Cardiac muscle cell (in vitro differentiated cells and primary cell): ENCODE measurements around the gene PTPN7. TPM values are rescaled to one million over a fixed set of nuclear protein-coding genes. Genes with fewer than 3 reads are reported as not detected.

Experiments
- DNase-seq, 2 donors: peaks; one replicate each; pipeline versions ENCODE4 v3.0.0 to v3.0.0-alpha.2; 2010 to 2017; ENCODE audit warnings: low read depth in 1 of 2, low spot score in 1 of 2
- H3K27ac ChIP-seq: fragments of 200-600 bp; sonication (generic); 2 replicates; pipeline ENCODE4 v1.5.1; 2016
- H3K27me3 ChIP-seq: fragments of 200-600 bp; sonication (generic); 2 replicates; pipeline ENCODE4 v1.6.0; 2016; ENCODE audit warnings: control low read depth
- H3K36me3 ChIP-seq: fragments of 200-600 bp; sonication (generic); 2 replicates; pipeline ENCODE4 v1.5.1; 2016; ENCODE audit warnings: control low read depth
- H3K4me1 ChIP-seq: fragments of 200-600 bp; sonication (generic); 2 replicates; pipeline ENCODE4 v1.8.1; 2017; ENCODE audit warnings: low read depth, mild to moderate bottlenecking, mixed run types
- H3K4me3 ChIP-seq: fragments of 200-600 bp; sonication (generic); 2 replicates; pipeline ENCODE4 v1.5.1; 2016; ENCODE audit warnings: mild to moderate bottlenecking
- H3K9me3 ChIP-seq: fragments of 200-600 bp; sonication (generic); 2 replicates; pipeline ENCODE4 v1.5.1; 2017; ENCODE audit warnings: low read depth, mild to moderate bottlenecking, control low read depth
- polyA plus RNA-seq: library from polyadenylated mRNA; unstranded; fragments of >200 nt; fragmentation: Nextera tagmentation; extraction: Ambion mirVana; gene quantifications from 2 replicates; pipeline ENCODE4 v1.2.1, GENCODE V29; 2016
- total RNA-seq: library from RNA; depleted of rRNA; stranded (reverse); fragments of >200 nt; gene quantifications from 2 replicates; pipeline ENCODE4 v1.2.3, GENCODE V29; 2016
- TF ChIP-seq, protein P1 (sequence below): IDR thresholded peaks from 2 replicates; pipeline ENCODE4 v1.5.1; 2012; ENCODE audit warnings: low read depth, mild to moderate bottlenecking, low read length

Gene PTPN7
- total and polyA plus RNA-seq, 2 experiments from 2014 or later, result not detected

DNA sequence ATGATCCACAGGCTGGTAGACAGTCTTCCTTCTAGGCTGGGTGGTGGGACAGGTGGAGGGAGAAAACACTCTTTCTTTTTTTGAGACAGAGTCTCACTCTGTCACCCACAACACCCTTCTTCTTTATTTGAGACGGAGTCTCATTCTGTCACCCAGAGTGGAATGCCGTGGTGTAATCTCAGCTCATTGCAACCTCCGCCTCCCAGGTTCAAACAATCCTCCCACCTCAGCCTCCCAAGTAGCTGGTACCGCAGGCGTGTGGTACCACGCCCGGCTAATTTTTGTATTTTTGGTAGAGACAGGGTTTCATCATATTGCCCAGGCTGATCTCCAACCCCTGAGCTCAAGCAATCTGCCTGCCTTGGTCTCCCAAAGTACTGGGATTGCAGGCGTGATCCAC is 34.8 kb downstream of the PTPN7 start:
- no peak for DNase-seq
- no peaks in the 10 kb centered on the region for H3K36me3 ChIP-seq
- H3K9me3 ChIP-seq, result no peaks in the 10 kb centered on the region
- H3K4me1 ChIP-seq, result no peaks in the 10 kb centered on the region
- TF ChIP-seq, protein P1, sequence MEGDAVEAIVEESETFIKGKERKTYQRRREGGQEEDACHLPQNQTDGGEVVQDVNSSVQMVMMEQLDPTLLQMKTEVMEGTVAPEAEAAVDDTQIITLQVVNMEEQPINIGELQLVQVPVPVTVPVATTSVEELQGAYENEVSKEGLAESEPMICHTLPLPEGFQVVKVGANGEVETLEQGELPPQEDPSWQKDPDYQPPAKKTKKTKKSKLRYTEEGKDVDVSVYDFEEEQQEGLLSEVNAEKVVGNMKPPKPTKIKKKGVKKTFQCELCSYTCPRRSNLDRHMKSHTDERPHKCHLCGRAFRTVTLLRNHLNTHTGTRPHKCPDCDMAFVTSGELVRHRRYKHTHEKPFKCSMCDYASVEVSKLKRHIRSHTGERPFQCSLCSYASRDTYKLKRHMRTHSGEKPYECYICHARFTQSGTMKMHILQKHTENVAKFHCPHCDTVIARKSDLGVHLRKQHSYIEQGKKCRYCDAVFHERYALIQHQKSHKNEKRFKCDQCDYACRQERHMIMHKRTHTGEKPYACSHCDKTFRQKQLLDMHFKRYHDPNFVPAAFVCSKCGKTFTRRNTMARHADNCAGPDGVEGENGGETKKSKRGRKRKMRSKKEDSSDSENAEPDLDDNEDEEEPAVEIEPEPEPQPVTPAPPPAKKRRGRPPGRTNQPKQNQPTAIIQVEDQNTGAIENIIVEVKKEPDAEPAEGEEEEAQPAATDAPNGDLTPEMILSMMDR, result no peak
- H3K27me3 ChIP-seq, result no peaks in the 10 kb centered on the region
- H3K4me3 ChIP-seq, result no peak overlapping the region
- H3K27ac ChIP-seq, result no peak overlapping the region

DNA sequence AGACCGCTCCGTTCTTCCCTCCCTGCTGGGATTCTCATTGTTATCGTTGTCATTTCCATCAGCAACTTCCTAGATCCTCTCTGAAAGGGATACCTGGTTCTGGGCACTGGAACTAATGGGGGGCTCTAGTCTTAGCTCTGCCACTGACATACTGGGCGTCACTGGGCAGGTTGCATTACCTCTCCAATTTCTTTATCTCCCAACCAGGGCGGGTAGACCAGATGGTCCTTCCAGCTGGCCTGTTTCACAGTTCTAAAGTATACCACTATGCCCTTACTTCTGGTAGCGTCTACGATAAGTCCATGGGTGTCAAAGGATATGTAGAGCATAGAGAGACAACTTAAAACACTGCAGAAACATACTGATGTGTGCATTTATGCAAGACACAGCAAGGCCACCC is 36.3 kb downstream of the PTPN7 start:
- TF ChIP-seq, protein P1, result no peak
- H3K9me3 ChIP-seq, result no peaks in the 10 kb centered on the region
- no peaks in the 10 kb centered on the region for H3K27me3 ChIP-seq
- no peaks in the 10 kb centered on the region for H3K4me1 ChIP-seq
- DNase-seq, result no peak
- no peak overlapping the region for H3K4me3 ChIP-seq
- no peaks in the 10 kb centered on the region for H3K36me3 ChIP-seq
- H3K27ac ChIP-seq, result no peak overlapping the region

DNA sequence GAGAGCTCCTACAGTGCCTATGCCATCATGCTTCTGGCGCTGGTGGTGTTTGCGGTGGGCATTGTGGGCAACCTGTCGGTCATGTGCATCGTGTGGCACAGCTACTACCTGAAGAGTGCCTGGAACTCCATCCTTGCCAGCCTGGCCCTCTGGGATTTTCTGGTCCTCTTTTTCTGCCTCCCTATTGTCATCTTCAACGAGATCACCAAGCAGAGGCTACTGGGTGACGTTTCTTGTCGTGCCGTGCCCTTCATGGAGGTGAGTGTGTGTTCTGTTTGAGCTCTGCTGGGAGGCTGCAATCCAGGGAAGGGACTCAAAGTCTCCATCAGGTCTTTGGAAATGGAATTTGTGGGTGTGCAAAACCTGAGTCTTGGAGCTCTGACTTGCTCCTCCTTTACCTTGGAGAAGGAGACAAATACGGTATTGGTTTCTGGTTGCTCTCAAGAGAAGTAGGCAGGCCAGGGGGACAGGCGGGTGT is 37.0 kb downstream of the PTPN7 start:
- Histone ChIP-seq H3K9me3 (no peaks in the 10 kb centered on the region), H3K27ac (no peak overlapping the region), H3K4me3 (no peak overlapping the region), H3K36me3 (no peaks in the 10 kb centered on the region), H3K4me1 (no peaks in the 10 kb centered on the region), H3K27me3 (no peaks in the 10 kb centered on the region)
- TF ChIP-seq, protein P1, result no peak
- DNase-seq, result no peak

DNA sequence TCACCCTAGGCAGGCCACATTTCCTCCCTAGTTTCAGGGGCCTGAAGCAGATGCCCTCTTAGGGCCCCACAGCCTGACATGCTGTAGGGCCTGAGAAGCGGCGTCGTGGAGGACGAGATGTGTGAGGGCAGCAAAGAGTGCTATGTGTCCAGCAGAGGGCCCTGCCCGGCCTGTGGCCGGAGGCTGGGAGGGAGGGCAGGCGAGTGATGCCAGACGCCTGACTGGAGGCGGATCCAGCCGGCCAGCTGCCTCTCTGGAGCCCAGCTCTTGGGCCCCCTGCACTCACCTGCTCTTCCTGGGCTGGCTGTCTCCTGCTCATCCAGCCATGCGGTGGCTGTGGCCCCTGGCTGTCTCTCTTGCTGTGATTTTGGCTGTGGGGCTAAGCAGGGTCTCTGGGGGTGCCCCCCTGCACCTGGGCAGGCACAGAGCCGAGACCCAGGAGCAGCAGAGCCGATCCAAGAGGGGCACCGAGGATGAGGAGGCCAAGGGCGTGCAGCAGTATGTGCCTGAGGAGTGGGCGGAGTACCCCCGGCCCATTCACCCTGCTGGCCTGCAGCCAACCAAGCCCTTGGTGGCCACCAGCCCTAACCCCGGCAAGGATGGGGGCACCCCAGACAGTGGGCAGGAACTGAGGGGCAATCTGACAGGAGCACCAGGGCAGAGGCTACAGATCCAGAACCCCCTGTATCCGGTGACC is 37.6 kb downstream of the PTPN7 start, which contains the start of gene GPR37L1:
GPR37L1 (plus strand) TSS at position 279 of the 697 bp plus-strand sequence; CDS start at position 326, 47 bp downstream.
- Histone ChIP-seq H3K27ac (no peak within 1 kb of the TSS), H3K4me1 (no peaks in the 10 kb centered on the region), H3K9me3 (no peaks in the 10 kb centered on the region), H3K4me3 (no peak within 1 kb of the TSS), H3K27me3 (no peaks in the 10 kb centered on the region), H3K36me3 (no peaks in the 10 kb centered on the region)
- DNase-seq, result peak; percentile 68 to 90
- TF ChIP-seq, protein P1, result peak; percentile 64

DNA sequence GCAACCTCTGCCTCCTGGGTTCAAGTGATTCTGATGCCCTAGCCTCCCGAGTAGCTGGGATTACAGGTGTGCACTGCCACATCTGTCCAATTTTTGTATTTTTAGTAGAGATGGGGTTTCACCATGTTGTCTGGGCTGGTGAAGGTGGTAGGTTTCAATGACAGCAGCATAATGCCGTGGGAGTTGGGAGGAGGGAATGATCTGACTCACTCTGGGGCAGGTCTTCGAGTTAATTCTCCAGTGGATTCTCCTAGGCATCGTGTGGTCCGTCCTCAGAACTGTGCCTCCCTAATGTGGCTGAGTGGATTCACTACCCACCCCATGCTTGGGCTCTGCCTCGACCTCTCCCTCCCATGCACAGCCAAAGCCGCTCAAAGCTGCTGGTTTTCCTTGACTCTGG is 39.4 kb downstream of the PTPN7 start:
- DNase-seq, result no peak
- H3K4me3 ChIP-seq, result no peak overlapping the region
- no peaks in the 10 kb centered on the region for H3K9me3 ChIP-seq
- no peaks in the 10 kb centered on the region for H3K4me1 ChIP-seq
- TF ChIP-seq, protein P1, result no peak
- no peaks in the 10 kb centered on the region for H3K36me3 ChIP-seq
- H3K27ac ChIP-seq, result no peak overlapping the region
- H3K27me3 ChIP-seq, result no peaks in the 10 kb centered on the region
